GM21717 (cell line): Measurements from ENCODE around the gene TICRR.

Experiments used
- ATAC-seq: cut with Tn5 transposase; IDR thresholded peaks from one replicate; pipeline ENCODE4 v1.9.1; 2021; ENCODE audit warnings: mild to moderate bottlenecking, moderate library complexity; ENCODE audit not compliant: unreplicated experiment

Gene TICRR

GRCh38 chr15:89670971-89671560 is 95.8 kb downstream of the TICRR start:
- ATAC-seq, result no peak

GRCh38 chr15:89671687-89672086 is 96.4 kb downstream of the TICRR start:
- no peak for ATAC-seq

GRCh38 chr15:89672221-89673164 is 97.2 kb downstream of the TICRR start:
- no peak for ATAC-seq

- ATAC-seq, result no peak
Measured at GRCh38 chr15:89673165-89673512, 97.9 kb downstream of the TICRR start.

GRCh38 chr15:89674526-89674925 is 99.3 kb downstream of the TICRR start:
- no peak for ATAC-seq

- ATAC-seq, result no peak
Measured at GRCh38 chr15:89675606-89676005, 100.3 kb downstream of the TICRR start.

GRCh38 chr15:89677381-89677780 is 102.1 kb downstream of the TICRR start:
- no peak for ATAC-seq
